BJ (cell line): Measurements from ENCODE around the gene TBC1D17. TPM values are rescaled to one million over a fixed set of nuclear protein-coding genes. Genes with fewer than 3 reads are reported as not detected.

Experiments
- CTCF ChIA-PET: fragments of 350-600 bp; formaldehyde crosslinking; extraction: SDS; loops from one replicate; lab custom pipeline; 2021; ENCODE audit warnings: antibody characterized with exemption, inconsistent platforms; lab: Yijun Ruan, JAX
- POLR2A ChIA-PET: fragments of 300-600 bp; sonication (Branson Sonifier 250); formaldehyde crosslinking; extraction: SDS; loops from one replicate; lab custom pipeline; 2021; ENCODE audit warnings: antibody characterized with exemption; lab: Charles Lee
- DNase-seq: peaks from one replicate; pipeline ENCODE4 v3.0.0-alpha.2; 2011; ENCODE audit warnings: low read depth
- H3K27me3 ChIP-seq: 2 replicates; pipeline ENCODE4 v1.6.0; 2011; ENCODE audit warnings: low read length; ENCODE audit not compliant: control insufficient read depth, insufficient read depth
- H3K36me3 ChIP-seq: 2 replicates; pipeline ENCODE4 v1.5.1; 2011; ENCODE audit warnings: low read length; ENCODE audit not compliant: control insufficient read depth, insufficient read depth
- H3K4me3 ChIP-seq: 2 replicates; pipeline ENCODE4 v1.5.1; 2011; ENCODE audit warnings: low read depth, mild to moderate bottlenecking, control low read depth, low read length
- CTCF ChIP-seq: IDR thresholded peaks from 2 replicates; pipeline ENCODE4 v1.5.1; 2011; ENCODE audit warnings: low read depth, mild to moderate bottlenecking, control low read depth, inconsistent platforms, low read length, moderate library complexity; ENCODE audit not compliant: insufficient read depth
- polyA plus RNA-seq: library from polyadenylated mRNA; depleted of rRNA; stranded (reverse); fragments of >200 nt; gene quantifications from 2 replicates; pipeline ENCODE4 v1.2.3, GENCODE V29; 2011

TBC1D17 gene
- polyA plus RNA-seq, 1 experiment = 26.7 TPM

- Histone ChIP-seq H3K36me3 (peaks cover 39% of the 10 kb centered on the region), H3K4me3 (no peak overlapping the region), H3K27me3 (no peaks in the 10 kb centered on the region)
- no peak for TF ChIP-seq CTCF
- ChIA-PET POLR2A (no interaction called here), CTCF (interaction anchor here (1.3 kb wide), 1 partner anchor 8 kb away, joined by 3 read pairs; no protein-coding TSS in a partner anchor)
- no peak for DNase-seq
These were observed 22.9 kb upstream of the TBC1D17 start for GRCh38 chr19:49854378-49855263.

GRCh38 chr19:49855277-49855675 is 22.2 kb upstream of the TBC1D17 start:
- Histone ChIP-seq H3K27me3 (no peaks in the 10 kb centered on the region), H3K4me3 (no peak overlapping the region), H3K36me3 (peaks cover 43% of the 10 kb centered on the region)
- DNase-seq = no peak
- POLR2A ChIA-PET = no interaction called here
- CTCF ChIA-PET = no interaction called here
- no peak for TF ChIP-seq CTCF

- CTCF ChIA-PET = no interaction called here
- peaks cover 49% of the 10 kb centered on the region for H3K36me3 ChIP-seq
- no peak for DNase-seq
These were observed 21.6 kb upstream of the TBC1D17 start for GRCh38 chr19:49855676-49856573.

GRCh38 chr19:49856574-49857021 is 20.9 kb upstream of the TBC1D17 start:
- no peak for DNase-seq
- ChIA-PET POLR2A (no interaction called here), CTCF (no interaction called here)

More at GRCh38 chr19:49855676-49856573, 21.6 kb upstream of the TBC1D17 start:
- TF ChIP-seq CTCF = no peak
- POLR2A ChIA-PET = no interaction called here
- Histone ChIP-seq H3K4me3 (no peak overlapping the region), H3K27me3 (no peaks in the 10 kb centered on the region)

More at GRCh38 chr19:49856574-49857021, 20.9 kb upstream of the TBC1D17 start:
- H3K27me3 ChIP-seq = no peaks in the 10 kb centered on the region
- H3K36me3 ChIP-seq = peaks cover 51% of the 10 kb centered on the region
- H3K4me3 ChIP-seq = no peak overlapping the region
- no peak for TF ChIP-seq CTCF
